A549 treated with AZD9567 at 1 μM for 4 hours (cell line): ENCODE results near the gene SCG2. TPM values are rescaled to one million over a fixed set of nuclear protein-coding genes. Genes with fewer than 3 reads are reported as not detected.

Source experiments
- total RNA-seq: library from RNA; stranded (reverse); fragments of 200-300 nt; extraction: Qiagen RNA extraction; gene quantifications from 5 replicates; pipeline ENCODE4 v1.2.3, GENCODE V29; 2022; ENCODE audit not compliant: insufficient read depth

The SCG2 gene
- total RNA-seq, result 0.87 to 1.5 TPM (median 1.1 TPM) in 5 replicates

GRCh38 chr2:223601932-223602666, at the start of gene SCG2:
SCG2 (minus strand) TSS chr2:223602361; CDS start chr2:223599282, 3,079 bp downstream.

Other genes starting within 250 kb of the SCG2 start
- 25.3 to 40.5 TPM (median 30.3 TPM) in 5 replicates for gene AP1S3, start 235.2 kb upstream of the SCG2 start, total RNA-seq